ENCODE results near the gene DENND1B.

DNA sequence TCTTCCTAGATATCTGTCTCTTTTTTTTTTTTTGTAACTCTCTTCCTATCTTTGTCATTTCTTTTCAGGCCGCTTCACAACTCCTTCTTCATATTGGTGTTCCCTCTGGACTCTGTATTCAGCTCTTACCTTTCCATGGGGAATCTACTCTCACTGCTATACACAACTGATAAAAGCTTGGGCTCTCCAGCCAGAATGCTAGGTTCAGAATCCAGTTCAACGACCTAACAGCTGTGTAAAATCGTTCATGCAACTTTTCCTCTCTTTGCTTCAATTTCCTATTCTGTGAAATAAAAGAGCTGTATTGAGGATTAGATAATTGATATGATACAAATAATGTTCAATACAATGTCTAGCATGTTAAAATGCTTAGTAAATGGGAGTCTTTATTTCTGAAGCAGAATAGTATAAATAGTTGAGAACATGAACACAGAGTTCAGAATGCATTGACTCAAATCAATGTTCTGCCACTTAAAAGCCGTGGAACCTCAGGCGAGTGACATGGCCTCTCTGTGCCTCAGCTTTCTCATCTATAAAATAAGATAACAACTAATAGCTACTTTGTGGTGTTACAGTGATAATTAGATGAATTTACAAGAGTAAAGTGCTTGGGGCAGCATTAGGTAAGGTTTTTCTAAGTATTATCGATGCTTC, 88.5 kb downstream of the DENND1B start:
- TF ChIP-seq, protein P1, sequence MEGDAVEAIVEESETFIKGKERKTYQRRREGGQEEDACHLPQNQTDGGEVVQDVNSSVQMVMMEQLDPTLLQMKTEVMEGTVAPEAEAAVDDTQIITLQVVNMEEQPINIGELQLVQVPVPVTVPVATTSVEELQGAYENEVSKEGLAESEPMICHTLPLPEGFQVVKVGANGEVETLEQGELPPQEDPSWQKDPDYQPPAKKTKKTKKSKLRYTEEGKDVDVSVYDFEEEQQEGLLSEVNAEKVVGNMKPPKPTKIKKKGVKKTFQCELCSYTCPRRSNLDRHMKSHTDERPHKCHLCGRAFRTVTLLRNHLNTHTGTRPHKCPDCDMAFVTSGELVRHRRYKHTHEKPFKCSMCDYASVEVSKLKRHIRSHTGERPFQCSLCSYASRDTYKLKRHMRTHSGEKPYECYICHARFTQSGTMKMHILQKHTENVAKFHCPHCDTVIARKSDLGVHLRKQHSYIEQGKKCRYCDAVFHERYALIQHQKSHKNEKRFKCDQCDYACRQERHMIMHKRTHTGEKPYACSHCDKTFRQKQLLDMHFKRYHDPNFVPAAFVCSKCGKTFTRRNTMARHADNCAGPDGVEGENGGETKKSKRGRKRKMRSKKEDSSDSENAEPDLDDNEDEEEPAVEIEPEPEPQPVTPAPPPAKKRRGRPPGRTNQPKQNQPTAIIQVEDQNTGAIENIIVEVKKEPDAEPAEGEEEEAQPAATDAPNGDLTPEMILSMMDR (IDR thresholded peaks at IDR 0.05) = no peak
- no peak for TF ChIP-seq EZH2 (IDR thresholded peaks at IDR 0.05; ENCODE audit: borderline replicate concordance, insufficient read depth, low read depth, low read length, poor library complexity, severe bottlenecking)
